Measurements from ENCODE around the gene WHRN. TPM values are rescaled to one million over a fixed set of nuclear protein-coding genes. Genes with fewer than 3 reads are reported as not detected.

The WHRN gene
- total and polyA plus RNA-seq, 2 of the 8 experiments (the other 6 are each of a cell fraction or from before 2014, with no cell fraction given) = 4.4 to 7.7 TPM

- Histone ChIP-seq H2BK20ac (ENCODE audit: low read length) (no peak overlapping the region), H3K23ac (ENCODE audit: insufficient read length) (no peak overlapping the region), H3K4me2 (ENCODE audit: insufficient read depth in 1 of 2, low read depth in 2 of 2, low read length in 2 of 2) (no peak overlapping the region), H3K79me2 (ENCODE audit: control insufficient read depth in 1 of 2, insufficient read depth in 2 of 2, low read length in 2 of 2) (no peaks in the 10 kb centered on the region), H3K79me1 (ENCODE audit: low read depth, low read length) (no peaks in the 10 kb centered on the region), H3K9ac (replicated peaks in 1 of 4; ENCODE audit: extremely low read depth in 1 of 4, low read depth in 3 of 4, low read length in 3 of 4) (no peak overlapping the region), H3K9me3 (ENCODE audit: insufficient read depth in 2 of 2, low read depth in 1 of 2, low read length in 1 of 2) (no peaks in the 10 kb centered on the region), H3K23me2 (ENCODE audit: low read depth, low read length) (no peaks in the 10 kb centered on the region), H3K18ac (ENCODE audit: extremely low read depth, low read length) (no peak overlapping the region), H2BK5ac (ENCODE audit: low read depth, low read length) (0 out of 2 replicates have a peak overlapping the region, but pooled peaks have one; percentile 24), H3K14ac (ENCODE audit: insufficient read length) (no peak overlapping the region), H2BK120ac (replicated peaks; ENCODE audit: low read depth, low read length) (no peak overlapping the region), H3K4ac (replicated peaks; ENCODE audit: insufficient read length, low read depth, low read length) (no peak overlapping the region), H2AK5ac (ENCODE audit: low read depth, low read length) (no peak overlapping the region), H3K36me3 (ENCODE audit: control insufficient read depth in 2 of 4, insufficient read depth in 4 of 4, low read length in 3 of 4) (no peaks in the 10 kb centered on the region), H2BK15ac (ENCODE audit: low read length) (peak overlapping the region; percentile 23; the same call in 1 of the 2 replicates), H3K56ac (replicated peaks; ENCODE audit: insufficient read length, low read depth, low read length) (no peak overlapping the region), H3K27me3 (replicated peaks in 1 of 4; ENCODE audit: control insufficient read depth in 3 of 4, extremely low read depth in 1 of 4, insufficient read depth in 3 of 4, low read length in 3 of 4) (no peaks in the 10 kb centered on the region), H4K8ac (ENCODE audit: extremely low read depth, insufficient read depth, low read length) (no peak overlapping the region), H3K27ac (ENCODE audit: low read depth, low read length) (no peak overlapping the region), H4K20me1 (replicated peaks in 1 of 2; ENCODE audit: control insufficient read depth in 1 of 2, insufficient read depth in 2 of 2, low read length in 2 of 2) (no peaks in the 10 kb centered on the region), H2AFZ (ENCODE audit: low read length) (no peak overlapping the region), H3K4me3 (ENCODE audit: extremely low read depth in 1 of 4, insufficient read depth in 2 of 4, low read depth in 3 of 4, low read length in 4 of 4) (no peak overlapping the region), H4K91ac (replicated peaks; ENCODE audit: insufficient read length, low read length) (no peak overlapping the region), H3K4me1 (replicated peaks in 1 of 4; ENCODE audit: control insufficient read depth in 3 of 4, insufficient read depth in 4 of 4, low read length in 3 of 4) (peaks cover 5 to 12% (median 7%) of the 10 kb centered on the region in 4 experiments), H2BK12ac (ENCODE audit: low read depth, low read length) (0 out of 2 replicates have a peak overlapping the region, but pooled peaks have one; percentile 60), H4K5ac (ENCODE audit: insufficient read length, low read depth, low read length) (no peak overlapping the region)
- FAIRE-seq = peak; percentile 88
- no peak for DNase-seq (ENCODE audit: low read depth in 1 of 2, low spot score in 2 of 2)
- CTCF ChIA-PET (ENCODE audit: partially characterized antibody) = interaction anchor here (0.6 to 4.2 kb wide), 16 partner anchors 8 to 306 kb away, joined by 3 to 29 read pairs (median 4); partner anchors contain the start of gene AKNA
- POLR2A ChIA-PET (ENCODE audit: partially characterized antibody) = interaction anchor here (0.9 to 3.2 kb wide), 3 partner anchors 11 to 17 kb away, joined by 4 to 12 read pairs (median 5); no protein-coding TSS in a partner anchor
- 49% methylated on average over 5 of the region's 5 CpGs; no CpG with 5 or more reads in 1 of the 2 experiments for WGBS, 2 experiments (ENCODE audit: extremely low coverage in 1 of 2, insufficient coverage in 1 of 2, insufficient read length in 1 of 2, insufficient replicate concordance in 2 of 2, low coverage in 1 of 2, low lambda C conversion rate in 2 of 2, missing lambda C conversion rate in 1 of 2)
- no peak for TF ChIP-seq KDM5A (IDR thresholded peaks at IDR 0.05; ENCODE audit: low read length)
- TF ChIP-seq CREB1 (IDR thresholded peaks at IDR 0.05) = no peak
- TF ChIP-seq HDAC2 (IDR thresholded peaks at IDR 0.05; ENCODE audit: borderline replicate concordance in 1 of 2, low read depth in 2 of 2, low read length in 2 of 2) = no peak
Measured at GRCh38 chr9:114413861-114414301, 91.4 kb downstream of the WHRN start.

All from H1 (cell line).